ENCODE measurements around the gene RHOBTB1.

The RHOBTB1 gene

GRCh38 chr10:60869652-60870415 is 74.2 kb downstream of the RHOBTB1 start:
- Histone ChIP-seq H3K9me2 (replicated peaks; ENCODE audit: low read depth, low read length) (no peaks in the 10 kb centered on the region), H3K4me1 (ENCODE audit: insufficient read depth, low read length, poor library complexity, severe bottlenecking) (no peaks in the 10 kb centered on the region), H3K9me3 (ENCODE audit: insufficient read depth, low read depth, low read length) (no peaks in the 10 kb centered on the region), H3K4me2 (ENCODE audit: low read depth, low read length, poor library complexity, severe bottlenecking) (no peak overlapping the region), H2AFZ (ENCODE audit: low read length) (no peak overlapping the region), H4K20me1 (ENCODE audit: insufficient read depth, low read length, poor library complexity, severe bottlenecking) (no peaks in the 10 kb centered on the region), H3K9ac (ENCODE audit: low read depth, low read length, poor library complexity, severe bottlenecking) (no peak overlapping the region), H3F3A (ENCODE audit: low read depth) (no peaks in the 10 kb centered on the region), H3K4me3 (ENCODE audit: low read length, poor library complexity, severe bottlenecking) (no peak overlapping the region), H3K27me3 (ENCODE audit: insufficient read depth, low read length, poor library complexity, severe bottlenecking) (no peaks in the 10 kb centered on the region), H3K36me3 (ENCODE audit: insufficient read depth, low read length) (no peaks in the 10 kb centered on the region), H3K79me2 (ENCODE audit: insufficient read depth, low read length) (no peaks in the 10 kb centered on the region)
- no peak for TF ChIP-seq EZH2phosphoT487 (IDR thresholded peaks at IDR 0.05; ENCODE audit: borderline replicate concordance)
- no peak for TF ChIP-seq CTCF (conservative IDR thresholded peaks at IDR 0.05; ENCODE audit: low read length)

GRCh38 chr10:60868946-60869345 is 75.0 kb downstream of the RHOBTB1 start:
- no peaks in the 10 kb centered on the region for H3K9me2 ChIP-seq (replicated peaks; ENCODE audit: low read depth, low read length)
- H2AFZ ChIP-seq (ENCODE audit: low read length) = no peak overlapping the region
- no peaks in the 10 kb centered on the region for H4K20me1 ChIP-seq (ENCODE audit: insufficient read depth, low read length, poor library complexity, severe bottlenecking)
- H3K27me3 ChIP-seq (ENCODE audit: insufficient read depth, low read length, poor library complexity, severe bottlenecking) = no peaks in the 10 kb centered on the region
- no peaks in the 10 kb centered on the region for H3K36me3 ChIP-seq (ENCODE audit: insufficient read depth, low read length)
- no peaks in the 10 kb centered on the region for H3K4me1 ChIP-seq (ENCODE audit: insufficient read depth, low read length, poor library complexity, severe bottlenecking)
- H3K9me3 ChIP-seq (ENCODE audit: insufficient read depth, low read depth, low read length) = no peaks in the 10 kb centered on the region
- no peak for TF ChIP-seq EZH2phosphoT487 (IDR thresholded peaks at IDR 0.05; ENCODE audit: borderline replicate concordance)
- no peak for TF ChIP-seq CTCF (conservative IDR thresholded peaks at IDR 0.05; ENCODE audit: low read length)
- H3K9ac ChIP-seq (ENCODE audit: low read depth, low read length, poor library complexity, severe bottlenecking) = no peak overlapping the region
- no peak overlapping the region for H3K4me2 ChIP-seq (ENCODE audit: low read depth, low read length, poor library complexity, severe bottlenecking)
- no peak overlapping the region for H3K4me3 ChIP-seq (ENCODE audit: low read length, poor library complexity, severe bottlenecking)
- no peaks in the 10 kb centered on the region for H3F3A ChIP-seq (ENCODE audit: low read depth)
- H3K79me2 ChIP-seq (ENCODE audit: insufficient read depth, low read length) = no peaks in the 10 kb centered on the region

- H2AFZ ChIP-seq (ENCODE audit: low read length) = no peak overlapping the region
- no peaks in the 10 kb centered on the region for H3F3A ChIP-seq (ENCODE audit: low read depth)
- no peaks in the 10 kb centered on the region for H3K9me3 ChIP-seq (ENCODE audit: insufficient read depth, low read depth, low read length)
- H3K4me3 ChIP-seq (ENCODE audit: low read length, poor library complexity, severe bottlenecking) = no peak overlapping the region
- H3K4me2 ChIP-seq (ENCODE audit: low read depth, low read length, poor library complexity, severe bottlenecking) = no peak overlapping the region
- TF ChIP-seq CTCF (conservative IDR thresholded peaks at IDR 0.05; ENCODE audit: low read length) (no peak), EZH2phosphoT487 (IDR thresholded peaks at IDR 0.05; ENCODE audit: borderline replicate concordance) (no peak)
- no peaks in the 10 kb centered on the region for H3K27me3 ChIP-seq (ENCODE audit: insufficient read depth, low read length, poor library complexity, severe bottlenecking)
- no peaks in the 10 kb centered on the region for H3K9me2 ChIP-seq (replicated peaks; ENCODE audit: low read depth, low read length)
- H3K4me1 ChIP-seq (ENCODE audit: insufficient read depth, low read length, poor library complexity, severe bottlenecking) = no peaks in the 10 kb centered on the region
- no peaks in the 10 kb centered on the region for H3K79me2 ChIP-seq (ENCODE audit: insufficient read depth, low read length)
- H3K9ac ChIP-seq (ENCODE audit: low read depth, low read length, poor library complexity, severe bottlenecking) = no peak overlapping the region
- no peaks in the 10 kb centered on the region for H4K20me1 ChIP-seq (ENCODE audit: insufficient read depth, low read length, poor library complexity, severe bottlenecking)
- H3K36me3 ChIP-seq (ENCODE audit: insufficient read depth, low read length) = no peaks in the 10 kb centered on the region
Observed at GRCh38 chr10:60865198-60865783, 78.7 kb downstream of the RHOBTB1 start.

Data from Loucy (cell line).